IPS-18a (cell line): ENCODE data around the gene MPP1.
A peak's percentile ranks its signal among the peaks of the same experiment; 100 is the strongest.
"Not testable (repeated sequence)": the region's sequence is repeated elsewhere in the genome, so short reads cannot be mapped to it uniquely, and the experiment has no call there.

Experiments used
- H3K27ac ChIP-seq: one replicate; pipeline ENCODE4 v1.5.1; 2013; ENCODE audit warnings: low read length
- H3K27me3 ChIP-seq: one replicate; pipeline ENCODE4 v1.6.1; 2013; ENCODE audit warnings: mild to moderate bottlenecking, low read length; ENCODE audit not compliant: control insufficient read depth, insufficient read depth
- H3K36me3 ChIP-seq: one replicate; pipeline ENCODE4 v1.6.1; 2013; ENCODE audit warnings: low read depth, low read length; ENCODE audit not compliant: control insufficient read depth
- H3K4me1 ChIP-seq: one replicate; pipeline ENCODE4 v1.6.1; 2013; ENCODE audit warnings: low read depth, low read length; ENCODE audit not compliant: control insufficient read depth
- H3K4me3 ChIP-seq: one replicate; pipeline ENCODE4 v1.5.1; 2013; ENCODE audit warnings: low read length
- H3K9ac ChIP-seq: one replicate; pipeline ENCODE4 v1.6.1; 2013; ENCODE audit warnings: mild to moderate bottlenecking, low read length, moderate library complexity
- H3K9me3 ChIP-seq: one replicate; pipeline ENCODE4 v1.6.1; 2013; ENCODE audit warnings: low read depth, low read length; ENCODE audit not compliant: control insufficient read depth

Gene MPP1

DNA sequence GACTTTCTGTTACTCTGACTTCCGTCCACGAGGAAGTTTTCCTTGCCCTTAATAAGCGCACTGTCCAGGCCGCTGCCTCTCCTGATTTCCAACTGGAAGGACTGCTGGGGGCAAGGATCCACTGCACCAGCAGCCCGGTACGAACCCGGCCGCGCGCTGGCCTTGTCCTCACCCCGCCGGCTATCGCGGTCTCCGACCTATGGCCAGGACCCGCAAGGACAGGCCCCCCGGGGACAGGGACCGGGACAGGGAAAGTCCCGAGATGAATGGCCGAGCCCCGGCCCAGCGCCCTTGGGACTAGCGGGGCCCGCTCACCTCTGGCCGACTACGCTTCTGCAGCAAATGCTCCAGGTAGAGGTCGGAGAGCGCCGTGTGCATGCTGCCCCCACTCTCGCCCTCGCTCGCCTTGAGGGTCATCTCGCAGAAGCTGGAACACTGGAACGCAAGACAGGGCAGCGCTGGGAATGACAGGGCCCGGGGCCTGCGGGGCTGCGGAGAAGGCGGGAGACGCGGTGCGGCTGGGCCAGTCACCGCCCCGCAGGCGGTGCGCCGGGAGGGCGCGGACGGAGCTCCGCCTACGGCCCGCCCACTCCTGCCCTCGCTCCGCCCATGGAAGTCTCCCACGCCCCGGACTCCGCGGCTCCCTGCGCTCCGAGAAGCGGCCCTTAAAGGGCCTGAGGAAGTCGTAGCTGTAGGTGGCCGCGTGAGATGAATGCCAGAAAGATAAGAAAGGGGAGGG, at the start of gene MPP1:
Gene MPP1 (minus strand): TSS at position 529 of the 739 bp plus-strand sequence. CDS start 112 bp downstream, at position 417.
- peaks cover 3% of the 10 kb centered on the region for H3K9me3 ChIP-seq
- peak within 1 kb of the TSS; percentile 52 for H3K4me3 ChIP-seq
- H3K27me3 ChIP-seq: peaks cover 62% of the 10 kb centered on the region
- no peak within 1 kb of the TSS for H3K27ac ChIP-seq
- peak within 1 kb of the TSS; percentile 17 for H3K9ac ChIP-seq
- H3K4me1 ChIP-seq: peaks cover 5% of the 10 kb centered on the region
- H3K36me3 ChIP-seq: no peaks in the 10 kb centered on the region

DNA sequence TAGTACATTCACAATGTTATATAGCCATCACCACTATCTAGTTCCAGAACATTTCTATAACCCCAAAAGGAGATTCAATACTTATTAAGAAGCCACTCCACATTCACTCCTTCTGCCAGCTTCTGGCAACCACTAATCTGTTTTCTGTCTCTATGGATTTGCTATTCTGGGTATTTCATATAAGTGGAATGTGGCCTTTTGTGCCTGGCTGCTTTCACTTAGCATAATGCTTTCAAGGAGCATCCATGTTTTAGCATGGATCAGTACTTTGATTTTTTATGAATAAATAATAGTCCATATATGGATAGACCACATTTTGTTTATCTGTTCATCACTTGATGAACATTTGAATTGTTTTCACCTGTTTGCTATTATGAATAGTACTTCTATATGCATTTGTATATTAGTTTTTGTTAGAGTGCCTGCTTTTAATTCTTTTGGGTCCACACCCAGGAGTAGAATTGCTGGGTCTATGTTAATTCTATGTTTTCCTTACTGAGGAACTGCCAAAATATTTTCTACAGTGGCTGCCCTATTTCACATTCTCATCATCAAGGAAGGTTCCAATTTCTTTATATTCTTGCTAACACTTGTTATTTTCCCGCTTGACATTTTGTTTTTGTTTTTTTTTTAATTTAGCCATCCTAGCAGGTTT, 45.8 kb upstream of the MPP1 start:
- Histone ChIP-seq H3K36me3 (no peaks in the 10 kb centered on the region), H3K4me3 (no peak overlapping the region), H3K9me3 (peaks cover 9% of the 10 kb centered on the region), H3K9ac (no peak overlapping the region), H3K4me1 (no peaks in the 10 kb centered on the region), H3K27me3 (no peaks in the 10 kb centered on the region), H3K27ac (no peak overlapping the region)

DNA sequence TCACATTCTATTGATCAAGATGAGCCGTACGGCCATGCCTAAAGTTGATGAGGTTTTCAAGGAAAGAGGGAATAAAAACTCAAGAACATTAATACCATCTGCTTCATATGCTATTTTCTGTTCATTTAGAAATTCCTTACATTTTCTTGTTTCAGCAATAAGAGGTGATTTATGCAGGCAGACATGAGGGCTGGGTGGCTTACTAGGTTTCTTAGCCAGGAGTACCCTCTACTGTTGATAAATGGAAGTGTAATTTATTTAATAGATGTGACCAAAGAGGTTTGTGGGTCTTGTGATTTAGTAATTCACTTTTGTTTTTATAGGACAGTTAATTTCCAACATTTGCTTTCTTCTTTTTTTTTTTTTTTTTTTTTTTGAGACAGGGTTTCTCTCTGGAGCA, 35.6 kb upstream of the MPP1 start:
- Histone ChIP-seq H3K27me3 (no peaks in the 10 kb centered on the region), H3K36me3 (no peaks in the 10 kb centered on the region), H3K4me1 (no peaks in the 10 kb centered on the region), H3K9me3 (peaks cover 11% of the 10 kb centered on the region), H3K4me3 (no peak overlapping the region), H3K9ac (no peak overlapping the region), H3K27ac (no peak overlapping the region)

DNA sequence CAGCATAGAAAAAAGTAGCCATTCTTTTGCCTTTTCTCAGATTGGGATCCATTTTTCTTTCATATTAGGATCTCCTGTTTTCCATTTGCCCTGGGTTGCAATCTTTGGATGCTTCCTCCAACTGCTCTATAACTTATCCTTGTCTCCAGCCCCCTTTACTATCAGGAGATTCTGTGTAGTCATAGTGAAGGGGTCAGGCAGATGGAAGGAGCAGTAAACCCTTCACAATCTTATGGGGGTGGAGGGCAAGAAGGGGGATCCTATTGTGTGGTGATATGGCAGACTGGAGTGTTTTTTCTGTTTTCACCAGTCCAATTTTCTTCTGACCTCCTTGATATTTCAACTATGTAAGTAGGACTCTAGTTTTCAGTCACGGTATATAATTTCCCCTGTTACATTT, 30.9 kb upstream of the MPP1 start:
- H3K27ac ChIP-seq: no peak overlapping the region
- no peaks in the 10 kb centered on the region for H3K36me3 ChIP-seq
- no peak overlapping the region for H3K4me3 ChIP-seq
- no peaks in the 10 kb centered on the region for H3K4me1 ChIP-seq
- no peaks in the 10 kb centered on the region for H3K27me3 ChIP-seq
- H3K9me3 ChIP-seq: peaks cover 17% of the 10 kb centered on the region
- H3K9ac ChIP-seq: no peak overlapping the region

DNA sequence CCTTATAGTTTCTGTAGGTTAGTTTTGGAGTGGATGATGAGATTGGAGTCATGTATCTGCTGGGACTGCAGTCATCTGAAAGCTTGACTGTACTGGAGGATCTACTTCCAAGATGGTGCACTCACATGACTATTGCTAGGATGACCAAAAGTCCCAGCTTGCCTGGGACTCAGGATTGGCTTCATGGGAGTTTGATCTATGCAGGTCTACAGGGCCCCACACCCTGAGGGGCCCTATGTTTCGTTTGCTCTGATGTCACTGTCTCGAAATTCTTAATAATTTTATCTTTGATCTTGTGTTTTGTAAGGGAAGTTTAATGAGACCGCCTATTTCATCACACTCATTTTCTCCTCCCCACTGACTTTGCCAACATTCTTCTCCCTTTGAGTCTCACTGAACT, 29.3 kb upstream of the MPP1 start, which contains the start of gene SMIM9:
Gene SMIM9 (minus strand): TSS at position 101 of the 400 bp plus-strand sequence. CDS start 3,806 bp downstream, outside the sequence.
- H3K4me3 ChIP-seq: no peak within 1 kb of the TSS
- no peak within 1 kb of the TSS for H3K9ac ChIP-seq
- peaks cover 8% of the 10 kb centered on the region for H3K9me3 ChIP-seq
- no peak within 1 kb of the TSS for H3K27ac ChIP-seq
- H3K36me3 ChIP-seq: no peaks in the 10 kb centered on the region
- no peaks in the 10 kb centered on the region for H3K27me3 ChIP-seq
- no peaks in the 10 kb centered on the region for H3K4me1 ChIP-seq

DNA sequence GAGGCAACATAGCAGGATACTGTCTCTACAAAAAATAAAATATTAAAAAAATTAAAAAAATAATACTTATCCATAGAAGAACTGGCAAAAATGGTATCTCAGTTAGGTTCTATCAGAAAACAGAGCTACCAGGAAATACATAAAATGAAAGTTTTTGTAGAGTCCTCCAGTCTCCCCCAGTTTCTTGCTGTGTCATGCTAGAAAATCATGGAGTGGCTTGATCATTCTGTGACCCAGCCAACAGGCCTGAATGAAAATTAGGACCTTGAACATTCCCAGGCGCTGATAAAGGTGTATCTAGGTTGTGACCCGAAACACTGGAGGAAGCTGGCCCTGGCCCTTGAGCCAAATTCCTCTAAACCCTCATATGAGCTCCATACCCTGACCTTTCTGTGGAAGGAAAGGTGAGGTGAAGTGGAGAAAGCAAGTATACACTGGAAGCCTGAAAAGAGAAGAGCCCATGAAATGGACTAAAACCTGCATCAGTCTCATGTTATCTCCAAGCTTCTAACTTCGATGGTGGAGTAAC, 28.5 kb upstream of the MPP1 start:
- Histone ChIP-seq H3K4me3 (no peak overlapping the region), H3K9ac (no peak overlapping the region), H3K4me1 (no peaks in the 10 kb centered on the region), H3K36me3 (no peaks in the 10 kb centered on the region), H3K9me3 (peaks cover 6% of the 10 kb centered on the region), H3K27me3 (no peaks in the 10 kb centered on the region), H3K27ac (no peak overlapping the region)

DNA sequence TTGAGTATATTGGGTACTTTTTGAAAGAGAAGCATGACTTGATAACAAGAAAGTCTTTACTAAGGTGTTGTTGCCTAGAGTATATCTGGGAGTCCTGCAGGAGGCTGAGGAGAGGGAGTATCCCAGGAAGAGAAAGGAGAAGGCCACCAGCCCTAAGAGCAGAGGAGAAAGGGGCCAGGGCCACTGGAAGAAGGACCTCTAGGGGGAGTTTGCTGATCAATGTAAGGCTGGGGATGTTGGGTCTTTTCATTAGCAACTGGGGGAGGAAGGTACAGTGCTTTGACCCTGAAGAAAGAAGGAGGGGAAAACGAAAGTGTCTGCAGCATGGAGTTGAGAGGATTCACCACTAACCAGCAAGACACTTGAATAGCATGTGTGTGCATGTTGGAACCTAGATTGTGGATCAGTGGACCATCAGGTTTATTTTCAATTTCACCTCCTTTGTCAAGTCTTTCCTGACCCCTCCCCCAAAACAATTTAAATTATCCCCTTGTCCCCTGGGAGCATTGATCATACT, 24.7 kb upstream of the MPP1 start:
- no peak overlapping the region for H3K27ac ChIP-seq
- H3K27me3 ChIP-seq: no peaks in the 10 kb centered on the region
- no peaks in the 10 kb centered on the region for H3K36me3 ChIP-seq
- no peaks in the 10 kb centered on the region for H3K4me1 ChIP-seq
- no peak overlapping the region for H3K4me3 ChIP-seq
- H3K9ac ChIP-seq: no peak overlapping the region
- peaks cover 18% of the 10 kb centered on the region for H3K9me3 ChIP-seq

DNA sequence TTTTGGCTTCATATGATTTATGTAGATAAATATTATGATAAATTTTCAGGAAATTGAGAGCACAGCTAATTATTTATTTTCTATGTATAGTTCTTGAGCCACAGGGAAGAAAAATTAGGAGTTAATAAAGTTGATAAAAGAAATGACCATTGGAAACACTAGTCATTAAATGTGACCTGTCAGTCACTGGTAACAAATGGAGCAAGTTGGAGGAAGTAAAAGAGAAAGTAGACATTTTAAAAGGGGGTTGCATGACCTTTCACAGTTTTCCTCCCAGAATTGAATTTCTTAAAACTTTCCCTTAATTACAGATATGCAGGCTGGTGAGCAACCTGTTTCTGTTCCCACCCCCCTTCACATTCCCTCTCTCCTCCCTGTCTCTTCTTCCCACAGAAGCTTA, 23.8 kb upstream of the MPP1 start:
- H3K27ac ChIP-seq: no peak overlapping the region

DNA sequence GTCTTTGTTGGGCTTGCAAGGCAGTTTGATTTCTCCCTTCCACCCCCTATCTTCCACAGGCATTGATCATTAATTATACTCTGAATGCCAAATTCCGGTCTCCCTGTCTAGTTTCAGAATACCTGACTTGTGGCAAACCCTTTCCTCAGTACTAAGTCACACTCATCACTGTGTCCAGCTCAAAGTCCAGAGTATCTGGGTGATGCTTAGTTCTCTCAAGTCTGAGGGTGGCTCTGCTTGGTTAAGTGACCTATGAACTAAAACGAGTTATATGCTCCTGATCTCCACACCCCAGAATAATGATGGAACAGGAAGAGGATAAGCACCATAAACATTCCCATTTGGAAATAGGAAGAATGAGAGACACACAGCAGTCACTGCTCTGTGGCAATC, 22.7 kb upstream of the MPP1 start:
- H3K4me3 ChIP-seq: no peak overlapping the region
- H3K4me1 ChIP-seq: no peaks in the 10 kb centered on the region
- H3K36me3 ChIP-seq: no peaks in the 10 kb centered on the region
- H3K27ac ChIP-seq: no peak overlapping the region
- no peak overlapping the region for H3K9ac ChIP-seq
- peaks cover 23% of the 10 kb centered on the region for H3K9me3 ChIP-seq
- no peaks in the 10 kb centered on the region for H3K27me3 ChIP-seq

More for the DNA sequence above, 23.8 kb upstream of the MPP1 start:
- H3K9ac ChIP-seq: no peak overlapping the region
- no peaks in the 10 kb centered on the region for H3K36me3 ChIP-seq
- H3K4me1 ChIP-seq: no peaks in the 10 kb centered on the region
- no peak overlapping the region for H3K4me3 ChIP-seq
- H3K27me3 ChIP-seq: no peaks in the 10 kb centered on the region
- peaks cover 23% of the 10 kb centered on the region for H3K9me3 ChIP-seq

DNA sequence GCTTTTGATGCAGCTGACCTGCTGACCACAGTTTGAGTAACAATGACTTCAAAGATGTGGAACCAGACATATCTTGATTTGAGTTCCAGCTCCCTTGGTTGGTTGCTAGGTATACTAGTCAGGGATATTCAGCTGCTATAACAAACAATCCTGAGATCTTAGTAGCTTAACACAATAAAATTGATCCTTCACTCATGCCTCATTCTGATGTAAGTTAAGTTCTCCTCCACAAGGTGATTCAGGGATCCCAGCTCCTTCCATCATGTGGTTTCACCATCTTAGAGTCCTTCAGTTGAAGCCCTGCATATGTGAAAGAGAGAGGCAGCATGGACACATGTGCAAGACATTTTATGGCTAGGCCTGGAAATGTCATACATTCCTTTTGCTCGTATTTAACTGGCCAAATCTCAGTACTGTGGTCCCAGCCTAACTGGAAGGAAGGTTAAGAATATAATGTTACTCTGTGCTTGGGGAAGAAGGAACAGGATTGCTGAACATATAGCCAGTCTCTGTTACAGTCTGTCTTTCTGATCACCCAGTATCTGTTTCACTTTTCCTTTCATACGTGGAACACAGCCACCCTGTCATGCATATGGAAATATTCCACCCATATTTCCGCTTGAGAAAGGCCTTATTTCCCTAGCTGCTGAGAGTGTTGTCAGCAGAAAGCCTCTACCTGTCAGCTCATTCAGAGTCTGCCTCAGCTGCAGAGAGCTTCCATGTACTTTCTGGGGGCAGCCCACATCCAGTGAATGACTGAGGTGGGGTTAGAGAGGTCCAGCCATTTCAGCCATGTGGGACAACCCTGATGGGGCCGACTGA, 22.1 kb upstream of the MPP1 start:
- no peaks in the 10 kb centered on the region for H3K27me3 ChIP-seq
- no peaks in the 10 kb centered on the region for H3K4me1 ChIP-seq
- no peak overlapping the region for H3K27ac ChIP-seq
- no peak overlapping the region for H3K9ac ChIP-seq
- no peak overlapping the region for H3K4me3 ChIP-seq
- peaks cover 22% of the 10 kb centered on the region for H3K9me3 ChIP-seq
- H3K36me3 ChIP-seq: no peaks in the 10 kb centered on the region

DNA sequence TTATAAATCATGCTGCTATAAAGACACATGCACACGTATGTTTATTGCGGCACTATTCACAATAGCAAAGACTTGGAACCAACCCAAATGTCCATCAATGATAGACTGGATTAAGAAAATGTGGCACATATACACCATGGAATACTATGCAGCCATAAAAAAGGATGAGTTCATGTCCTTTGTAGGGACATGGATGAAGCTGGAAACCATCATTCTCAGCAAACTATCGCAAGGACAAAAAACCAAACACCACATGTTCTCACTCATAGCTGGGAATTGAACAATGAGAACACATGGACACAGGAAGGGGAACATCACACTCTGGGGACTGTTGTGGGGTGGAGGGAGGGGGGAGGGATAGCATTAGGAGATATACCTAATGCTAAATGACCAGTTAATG, 20.3 kb upstream of the MPP1 start:
- not testable (repeated sequence) for H3K27ac ChIP-seq, H3K27me3 ChIP-seq, H3K4me3 ChIP-seq, H3K9ac ChIP-seq, H3K4me1 ChIP-seq, H3K36me3 ChIP-seq
- peaks cover 17% of the 10 kb centered on the region for H3K9me3 ChIP-seq
